Natural killer cell (primary cell): Measurements from ENCODE around the gene DNAJC13. TPM values are rescaled to one million over a fixed set of nuclear protein-coding genes. Genes with fewer than 3 reads are reported as not detected.

Experiments used
- ATAC-seq, 3 donors: fragments of 150-1000 bp in 2 of 3; fragments of 200-7000 bp in 1 of 3; cut with Tn5 transposase; 1 replicate in 1 of 3; 2 replicates in 2 of 3; pipeline ENCODE4 v1.10.0; 2021; ENCODE audit warnings: mild to moderate bottlenecking in 2 of 3, moderate library complexity in 2 of 3
- DNase-seq, 2 donors: peaks; one replicate each; pipeline versions ENCODE4 v3.0.0 to v3.0.0-alpha.2; 2013 to 2021; ENCODE audit warnings: mixed read lengths in 1 of 2
- H3K27ac ChIP-seq: one replicate; pipeline ENCODE4 v1.5.1; 2013; ENCODE audit warnings: mild to moderate bottlenecking, low read length
- H3K27me3 ChIP-seq: one replicate; pipeline ENCODE4 v1.6.1; 2013; ENCODE audit warnings: low read length; ENCODE audit not compliant: control insufficient read depth, insufficient read depth
- H3K36me3 ChIP-seq: one replicate; pipeline ENCODE4 v1.6.1; 2013; ENCODE audit warnings: low read length; ENCODE audit not compliant: control insufficient read depth, insufficient read depth
- H3K4me1 ChIP-seq: one replicate; pipeline ENCODE4 v1.6.1; 2013; ENCODE audit warnings: low read length; ENCODE audit not compliant: control insufficient read depth, insufficient read depth
- H3K4me3 ChIP-seq: one replicate; pipeline ENCODE4 v1.5.1; 2013; ENCODE audit warnings: low read length
- H3K9me3 ChIP-seq: one replicate; pipeline ENCODE4 v1.6.1; 2013; ENCODE audit warnings: low read length; ENCODE audit not compliant: control insufficient read depth, insufficient read depth
- H3K27ac Mint-ChIP-seq, 2 donors: one replicate each; pipeline ENCODE4 v1.8.0; 2022; ENCODE audit warnings: mild to moderate bottlenecking in 2 of 2, mixed read lengths in 2 of 2, moderate library complexity in 1 of 2
- H3K27me3 Mint-ChIP-seq, 2 donors: one replicate each; pipeline ENCODE4 v1.8.0; 2022; ENCODE audit warnings: low read depth in 2 of 2, mixed read lengths in 2 of 2
- H3K36me3 Mint-ChIP-seq: one replicate; pipeline ENCODE4 v1.8.0; 2022; ENCODE audit warnings: mixed read lengths
- H3K4me1 Mint-ChIP-seq, 2 donors: one replicate each; pipeline ENCODE4 v1.8.0; 2022; ENCODE audit warnings: mixed read lengths in 2 of 2
- H3K4me3 Mint-ChIP-seq: one replicate; pipeline ENCODE4 v1.8.0; 2022; ENCODE audit warnings: mild to moderate bottlenecking, moderate library complexity, mixed read lengths
- H3K9me3 Mint-ChIP-seq, 2 donors: one replicate each; pipeline ENCODE4 v1.8.0; 2022; ENCODE audit warnings: mixed read lengths in 2 of 2
- CTCF ChIP-seq: fragments of 200-600 bp; IDR thresholded peaks from one replicate; pipeline ENCODE4 v1.8.0; 2022; ENCODE audit warnings: antibody characterized with exemption
- WGBS: methylation state at CpG from one replicate; pipeline ENCODE4 v1.1.7; 2013; ENCODE audit warnings: missing lambda C conversion rate; ENCODE audit not compliant: insufficient coverage; 5-methylcytosine and 5-hydroxymethylcytosine counted together
- intact Hi-C: fragments of 100-400 bp; cut with micrococcal nuclease; formaldehyde crosslinking; loops from one replicate; pipeline ENCODE4 v1.14.2; 2022
- total RNA-seq, 4 donors: library from RNA; stranded (reverse); fragments of 120-200 nt in 1 of 4; gene quantifications; one replicate each; pipeline versions ENCODE4 v1.2.3 to v1.2.4, GENCODE V29; 2013 to 2022

The DNAJC13 gene
- total RNA-seq, 3 donors from 2014 or later (not counting 1 experiment from before 2014, with no cell fraction given) = 30.5 to 44.0 (median 42.9) TPM

- Mint-ChIP-seq H3K4me3 (no peak overlapping the region), H3K36me3 (no peaks in the 10 kb centered on the region), H3K4me1 (peaks cover 5 to 18% of the 10 kb centered on the region in 2 donors), H3K9me3 (no peaks in the 10 kb centered on the region), H3K27me3 (no peaks in the 10 kb centered on the region), H3K27ac (peak overlapping the region in 1 of 2 donors; percentile 87)
- no peak overlapping the region for H3K27ac ChIP-seq
- H3K27me3 ChIP-seq = no peaks in the 10 kb centered on the region
- H3K36me3 ChIP-seq = no peaks in the 10 kb centered on the region
- intact Hi-C loops = no loop called here
- no peak for DNase-seq
- no peak for TF ChIP-seq CTCF
- no peak overlapping the region for H3K4me3 ChIP-seq
- H3K4me1 ChIP-seq = no peaks in the 10 kb centered on the region
- peak in 1 of 3 donors; percentile 58 for ATAC-seq
- H3K9me3 ChIP-seq = no peaks in the 10 kb centered on the region
These were observed 132.7 kb downstream of the DNAJC13 start for GRCh38 chr3:132549890-132550578.

GRCh38 chr3:132550579-132551305 lies 133.4 kb downstream of the DNAJC13 start:
- no peaks in the 10 kb centered on the region for H3K27me3 ChIP-seq
- intact Hi-C loops = no loop called here
- no peaks in the 10 kb centered on the region for H3K9me3 ChIP-seq
- ATAC-seq (no peak), DNase-seq (no peak)
- no peak for TF ChIP-seq CTCF
- Mint-ChIP-seq H3K27me3 (no peaks in the 10 kb centered on the region), H3K27ac (peak overlapping the region in 1 of 2 donors; percentile 87), H3K9me3 (no peaks in the 10 kb centered on the region), H3K36me3 (no peaks in the 10 kb centered on the region), H3K4me3 (no peak overlapping the region), H3K4me1 (peaks cover 5 to 18% of the 10 kb centered on the region in 2 donors)
- H3K4me3 ChIP-seq = no peak overlapping the region
- no peaks in the 10 kb centered on the region for H3K4me1 ChIP-seq
- H3K27ac ChIP-seq = no peak overlapping the region
- 17% methylated on average over 2 of the region's 3 CpGs for WGBS
- H3K36me3 ChIP-seq = no peaks in the 10 kb centered on the region

- no peak overlapping the region for H3K4me3 ChIP-seq
- no peak overlapping the region for H3K27ac Mint-ChIP-seq
- H3K27ac ChIP-seq = no peak overlapping the region
- 95% methylated on average over 6 of the region's 6 CpGs for WGBS
- no peaks in the 10 kb centered on the region for H3K36me3 Mint-ChIP-seq
- H3K27me3 Mint-ChIP-seq = no peaks in the 10 kb centered on the region
- ATAC-seq (no peak), DNase-seq (no peak)
- no peaks in the 10 kb centered on the region for H3K4me1 ChIP-seq
- peaks cover 3% of the 10 kb centered on the region for H3K36me3 ChIP-seq
- no peaks in the 10 kb centered on the region for H3K27me3 ChIP-seq
- H3K4me1 Mint-ChIP-seq = peaks cover 5 to 18% of the 10 kb centered on the region in 2 donors
- no peak overlapping the region for H3K4me3 Mint-ChIP-seq
- no peaks in the 10 kb centered on the region for H3K9me3 ChIP-seq
- intact Hi-C loops = no loop called here
- no peaks in the 10 kb centered on the region for H3K9me3 Mint-ChIP-seq
- TF ChIP-seq CTCF = no peak
These were observed 136.5 kb downstream of the DNAJC13 start for GRCh38 chr3:132553826-132554225.
